ENCODE results near the gene OSBPL6. TPM values are rescaled to one million over a fixed set of nuclear protein-coding genes. Genes with fewer than 3 reads are reported as not detected.
A peak's percentile ranks its signal among the peaks of the same experiment; 100 is the strongest.

OSBPL6 gene
- total RNA-seq, 1 experiment from 2014 or later: 43.1 TPM

DNA sequence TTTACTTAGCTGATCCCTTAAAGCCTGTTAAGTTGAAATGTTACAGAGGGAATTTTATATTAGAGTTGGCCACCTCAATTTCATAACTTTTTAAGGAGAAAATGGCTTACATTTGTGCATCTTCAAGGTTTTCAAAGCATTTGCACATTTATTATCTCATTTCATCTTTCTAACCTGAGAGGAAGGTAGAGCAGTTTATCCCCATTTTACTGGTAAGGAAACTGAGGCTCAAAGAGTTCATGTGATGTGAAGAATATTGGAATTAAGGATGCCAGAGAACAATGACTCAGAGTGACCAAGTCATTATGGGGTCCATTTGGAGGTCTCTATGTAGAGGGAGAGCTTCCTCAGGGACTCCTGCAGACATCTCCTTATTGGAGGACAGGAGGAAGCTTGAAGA, 221.7 kb downstream of the OSBPL6 start:
- Mint-ChIP-seq H3K4me1 (ENCODE audit: insufficient read depth, unreplicated experiment) (peaks cover 27% of the 10 kb centered on the region), H3K4me3 (ENCODE audit: unreplicated experiment) (no peak overlapping the region)
- CTCF ChIA-PET: interaction anchor here (0.8 to 9.5 kb wide), 8 partner anchors 18 to 304 kb away, joined by 4 to 180 read pairs (median 12); partner anchors contain the start of gene RBM45

GRCh38 chr2:178417916-178418315, 223.6 kb downstream of the OSBPL6 start:
- peak overlapping the region; percentile 4 for H3K27ac Mint-ChIP-seq (ENCODE audit: low read depth, unreplicated experiment)
- H3K27me3 Mint-ChIP-seq (ENCODE audit: insufficient read depth, unreplicated experiment): no peaks in the 10 kb centered on the region
- intact Hi-C loops (cut with micrococcal nuclease): loop anchor here (5.0 to 10.0 kb wide), 2 partner anchors 436 to 623 kb away; no protein-coding TSS in a partner anchor
- H3K9me3 Mint-ChIP-seq (ENCODE audit: unreplicated experiment): no peaks in the 10 kb centered on the region
- TF ChIP-seq, protein P1, sequence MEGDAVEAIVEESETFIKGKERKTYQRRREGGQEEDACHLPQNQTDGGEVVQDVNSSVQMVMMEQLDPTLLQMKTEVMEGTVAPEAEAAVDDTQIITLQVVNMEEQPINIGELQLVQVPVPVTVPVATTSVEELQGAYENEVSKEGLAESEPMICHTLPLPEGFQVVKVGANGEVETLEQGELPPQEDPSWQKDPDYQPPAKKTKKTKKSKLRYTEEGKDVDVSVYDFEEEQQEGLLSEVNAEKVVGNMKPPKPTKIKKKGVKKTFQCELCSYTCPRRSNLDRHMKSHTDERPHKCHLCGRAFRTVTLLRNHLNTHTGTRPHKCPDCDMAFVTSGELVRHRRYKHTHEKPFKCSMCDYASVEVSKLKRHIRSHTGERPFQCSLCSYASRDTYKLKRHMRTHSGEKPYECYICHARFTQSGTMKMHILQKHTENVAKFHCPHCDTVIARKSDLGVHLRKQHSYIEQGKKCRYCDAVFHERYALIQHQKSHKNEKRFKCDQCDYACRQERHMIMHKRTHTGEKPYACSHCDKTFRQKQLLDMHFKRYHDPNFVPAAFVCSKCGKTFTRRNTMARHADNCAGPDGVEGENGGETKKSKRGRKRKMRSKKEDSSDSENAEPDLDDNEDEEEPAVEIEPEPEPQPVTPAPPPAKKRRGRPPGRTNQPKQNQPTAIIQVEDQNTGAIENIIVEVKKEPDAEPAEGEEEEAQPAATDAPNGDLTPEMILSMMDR (IDR thresholded peaks at IDR 0.05; ENCODE audit: unreplicated experiment): no peak
- CTCF ChIA-PET: interaction anchor here (0.6 to 9.5 kb wide), 22 partner anchors 10 to 645 kb away, joined by 3 to 180 read pairs (median 4); partner anchors contain the start of genes PRKRA and RBM45
- BruUV-seq (replicated peaks): no TSS peak
- peaks cover 16% of the 10 kb centered on the region for H3K36me3 Mint-ChIP-seq (ENCODE audit: insufficient read depth, unreplicated experiment)
- no peak for DNase-seq (ENCODE audit: unreplicated experiment)
- H3K4me3 Mint-ChIP-seq (ENCODE audit: unreplicated experiment): no peak overlapping the region
- POLR2A ChIA-PET: interaction anchor here (0.6 to 7.5 kb wide), 16 partner anchors 11 to 306 kb away, joined by 3 to 61 read pairs (median 6); partner anchors contain the start of genes OSBPL6, PJVK, PRKRA and RBM45
- H3K4me1 Mint-ChIP-seq (ENCODE audit: insufficient read depth, unreplicated experiment): peaks cover 27% of the 10 kb centered on the region

More for the DNA sequence above, 221.7 kb downstream of the OSBPL6 start:
- Mint-ChIP-seq H3K27ac (ENCODE audit: low read depth, unreplicated experiment) (no peak overlapping the region), H3K9me3 (ENCODE audit: unreplicated experiment) (no peaks in the 10 kb centered on the region), H3K36me3 (ENCODE audit: insufficient read depth, unreplicated experiment) (peaks cover 16% of the 10 kb centered on the region), H3K27me3 (ENCODE audit: insufficient read depth, unreplicated experiment) (no peaks in the 10 kb centered on the region)
- no peak for DNase-seq (ENCODE audit: unreplicated experiment)
- TF ChIP-seq, protein P1 (IDR thresholded peaks at IDR 0.05; ENCODE audit: unreplicated experiment): no peak
- BruUV-seq (replicated peaks): no TSS peak
- POLR2A ChIA-PET: interaction anchor here (1.5 to 7.5 kb wide), 5 partner anchors 34 to 304 kb away, joined by 4 to 64 read pairs (median 22); partner anchors contain the start of genes PJVK, PRKRA and RBM45
- intact Hi-C loops (cut with micrococcal nuclease): loop anchor here (2.0 to 10.0 kb wide), 4 partner anchors 109 to 621 kb away; partner anchors contain the start of gene OSBPL6

DNA sequence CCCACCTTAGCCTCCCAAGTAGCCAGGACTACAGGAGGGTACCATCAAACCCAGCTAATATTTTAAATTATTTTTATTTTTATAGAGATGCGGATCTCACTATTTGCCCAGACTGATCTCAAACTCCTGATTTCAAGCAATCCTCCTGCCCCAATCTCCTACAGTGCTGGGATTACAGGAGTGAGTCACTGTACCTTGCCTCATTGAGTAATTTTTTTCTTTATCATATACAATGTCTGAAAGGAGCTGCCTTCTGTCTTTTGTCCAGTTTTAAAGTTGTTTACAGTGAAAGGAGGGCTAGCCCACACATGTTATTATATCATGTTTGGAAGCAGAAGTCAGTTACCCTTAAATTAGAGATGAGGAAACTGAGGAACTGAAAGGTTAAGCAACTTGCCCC, 224.1 kb downstream of the OSBPL6 start:
- Mint-ChIP-seq H3K9me3 (ENCODE audit: unreplicated experiment) (no peaks in the 10 kb centered on the region), H3K27ac (ENCODE audit: low read depth, unreplicated experiment) (peak overlapping the region; percentile 4), H3K27me3 (ENCODE audit: insufficient read depth, unreplicated experiment) (no peaks in the 10 kb centered on the region), H3K4me3 (ENCODE audit: unreplicated experiment) (no peak overlapping the region), H3K36me3 (ENCODE audit: insufficient read depth, unreplicated experiment) (peaks cover 16% of the 10 kb centered on the region), H3K4me1 (ENCODE audit: insufficient read depth, unreplicated experiment) (peaks cover 27% of the 10 kb centered on the region)
- POLR2A ChIA-PET: interaction anchor here (0.6 to 7.5 kb wide), 18 partner anchors 10 to 306 kb away, joined by 3 to 61 read pairs (median 5); partner anchors contain the start of genes OSBPL6, PJVK, PRKRA and RBM45
- peak; percentile 70 for DNase-seq (ENCODE audit: unreplicated experiment)
- BruUV-seq (replicated peaks): no TSS peak
- CTCF ChIA-PET: interaction anchor here (0.6 to 9.5 kb wide), 37 partner anchors 10 to 645 kb away, joined by 3 to 180 read pairs (median 4); partner anchors contain the start of genes PRKRA and RBM45
- TF ChIP-seq, protein P1 (IDR thresholded peaks at IDR 0.05; ENCODE audit: unreplicated experiment): no peak
- intact Hi-C loops (cut with micrococcal nuclease): loop anchor here (5.0 to 10.0 kb wide), 2 partner anchors 436 to 624 kb away; no protein-coding TSS in a partner anchor

DNA sequence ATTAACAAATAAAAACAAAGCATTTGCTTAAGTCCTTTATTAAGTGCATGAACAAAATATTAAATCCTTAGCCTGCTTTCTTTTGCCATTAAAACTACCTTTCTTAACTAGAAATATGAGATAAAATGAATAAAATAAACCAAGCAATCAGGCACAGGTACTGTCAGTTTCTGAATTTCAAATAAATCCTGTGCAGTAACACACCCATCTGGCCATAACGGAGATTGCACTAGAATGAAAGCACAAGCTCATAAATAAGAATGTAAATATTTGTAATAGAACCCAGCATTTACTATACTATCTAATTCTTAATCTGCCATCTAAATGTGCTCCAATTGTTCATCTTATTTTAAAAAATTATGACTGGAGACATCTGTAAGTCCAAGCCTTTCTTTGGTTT, 224.8 kb downstream of the OSBPL6 start:
- CTCF ChIA-PET: interaction anchor here (0.5 to 9.5 kb wide), 48 partner anchors 9 to 696 kb away, joined by 3 to 180 read pairs (median 4); partner anchors contain the start of genes PRKRA and RBM45
- DNase-seq (ENCODE audit: unreplicated experiment): peak; percentile 34
- intact Hi-C loops (cut with micrococcal nuclease): loop anchor here (1.0 to 10.0 kb wide), 4 partner anchors 22 to 624 kb away; no protein-coding TSS in a partner anchor
- H3K27me3 Mint-ChIP-seq (ENCODE audit: insufficient read depth, unreplicated experiment): no peaks in the 10 kb centered on the region
- peaks cover 16% of the 10 kb centered on the region for H3K36me3 Mint-ChIP-seq (ENCODE audit: insufficient read depth, unreplicated experiment)
- no TSS peak for BruUV-seq (replicated peaks)
- TF ChIP-seq, protein P1 (IDR thresholded peaks at IDR 0.05; ENCODE audit: unreplicated experiment): peak; percentile 30
- no peaks in the 10 kb centered on the region for H3K9me3 Mint-ChIP-seq (ENCODE audit: unreplicated experiment)
- peaks cover 27% of the 10 kb centered on the region for H3K4me1 Mint-ChIP-seq (ENCODE audit: insufficient read depth, unreplicated experiment)
- POLR2A ChIA-PET: interaction anchor here (1.0 to 7.5 kb wide), 14 partner anchors 10 to 307 kb away, joined by 3 to 61 read pairs (median 8); partner anchors contain the start of genes OSBPL6, PJVK, PRKRA and RBM45
- no peak overlapping the region for H3K27ac Mint-ChIP-seq (ENCODE audit: low read depth, unreplicated experiment)
- no peak overlapping the region for H3K4me3 Mint-ChIP-seq (ENCODE audit: unreplicated experiment)

Measured in MCF 10A (cell line).